ENCODE results near the gene GALK1.
"Not testable (repeated sequence)": the region's sequence is repeated elsewhere in the genome, so short reads cannot be mapped to it uniquely, and the experiment has no call there.

GALK1 gene

DNA sequence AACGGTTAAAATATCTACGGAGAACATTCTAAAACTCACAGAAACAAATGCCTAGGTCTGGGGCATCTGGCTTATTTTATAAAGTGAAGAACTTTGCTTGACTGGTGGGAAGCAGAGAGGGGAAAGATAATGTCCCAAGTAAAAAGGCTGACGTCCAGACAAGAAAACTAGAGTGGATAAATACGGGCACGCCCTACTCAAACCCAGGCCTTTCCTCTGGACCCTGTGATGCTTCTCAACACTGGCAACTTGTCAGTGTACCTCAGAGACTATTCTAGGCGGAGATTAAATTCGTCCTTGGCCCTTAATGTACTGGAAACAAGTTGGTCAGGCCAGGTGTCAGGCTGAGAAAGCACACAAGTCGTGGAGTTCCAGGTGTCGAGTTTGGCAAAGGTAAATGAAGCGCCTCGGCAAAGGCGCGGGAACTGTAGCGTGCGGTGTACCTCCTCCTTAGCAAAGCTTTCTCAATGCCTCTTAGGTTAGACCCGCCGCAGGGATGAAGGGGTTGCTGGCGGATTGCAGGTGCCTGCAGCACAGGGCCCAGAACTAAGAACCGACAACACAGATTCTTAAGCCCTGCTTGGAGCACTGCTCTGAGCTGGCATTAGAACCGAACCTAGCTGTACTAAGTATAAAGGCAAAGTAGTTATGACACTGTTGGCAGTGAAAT lies 18.9 kb upstream of the GALK1 start:
- DNase-seq = peak; percentile 55

- DNase-seq = peak; percentile 88
Measured at GRCh38 chr17:75783069-75783783, 18.2 kb upstream of the GALK1 start.

DNA sequence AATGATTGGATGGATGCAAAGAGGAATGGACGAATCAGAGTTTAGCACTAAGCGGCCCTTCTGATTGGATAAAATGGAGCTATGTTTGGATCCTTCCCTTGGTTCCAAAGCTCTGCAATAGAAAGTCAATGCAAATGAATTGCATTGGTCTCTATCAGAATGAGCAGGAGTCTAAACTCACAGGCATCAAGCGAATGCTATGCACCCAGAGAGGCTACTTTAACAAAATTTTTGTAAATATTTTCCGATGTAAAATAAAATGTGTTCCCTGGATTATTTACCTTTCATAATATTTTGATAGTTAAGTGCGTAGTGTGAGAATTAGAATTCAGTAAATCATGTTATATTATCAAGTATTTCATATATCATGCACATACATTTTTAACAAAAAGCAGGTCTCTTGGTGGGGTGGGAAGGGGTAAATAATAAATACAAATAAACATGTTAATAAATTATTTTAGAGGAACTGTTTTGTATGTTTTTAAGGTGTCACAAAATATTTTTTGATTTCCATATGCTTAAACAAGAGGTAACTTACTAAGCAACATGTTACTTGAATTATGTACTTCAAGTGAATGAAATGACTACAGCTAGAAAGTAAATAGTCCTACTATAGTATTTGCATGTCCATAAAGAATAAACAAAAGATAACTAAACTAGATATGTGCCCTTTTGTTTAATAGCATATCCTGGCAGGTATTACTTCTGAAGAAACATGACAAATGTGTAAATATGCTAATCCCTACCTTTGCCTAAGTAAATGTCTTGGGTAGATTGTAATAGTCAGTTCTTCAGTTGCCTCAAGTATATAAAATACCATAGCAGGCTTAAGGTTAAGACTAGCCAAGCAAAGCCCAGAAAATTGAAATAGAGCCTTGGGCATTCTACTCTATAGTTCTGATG lies 15.2 kb upstream of the GALK1 start:
- DNase-seq = no peak

DNA sequence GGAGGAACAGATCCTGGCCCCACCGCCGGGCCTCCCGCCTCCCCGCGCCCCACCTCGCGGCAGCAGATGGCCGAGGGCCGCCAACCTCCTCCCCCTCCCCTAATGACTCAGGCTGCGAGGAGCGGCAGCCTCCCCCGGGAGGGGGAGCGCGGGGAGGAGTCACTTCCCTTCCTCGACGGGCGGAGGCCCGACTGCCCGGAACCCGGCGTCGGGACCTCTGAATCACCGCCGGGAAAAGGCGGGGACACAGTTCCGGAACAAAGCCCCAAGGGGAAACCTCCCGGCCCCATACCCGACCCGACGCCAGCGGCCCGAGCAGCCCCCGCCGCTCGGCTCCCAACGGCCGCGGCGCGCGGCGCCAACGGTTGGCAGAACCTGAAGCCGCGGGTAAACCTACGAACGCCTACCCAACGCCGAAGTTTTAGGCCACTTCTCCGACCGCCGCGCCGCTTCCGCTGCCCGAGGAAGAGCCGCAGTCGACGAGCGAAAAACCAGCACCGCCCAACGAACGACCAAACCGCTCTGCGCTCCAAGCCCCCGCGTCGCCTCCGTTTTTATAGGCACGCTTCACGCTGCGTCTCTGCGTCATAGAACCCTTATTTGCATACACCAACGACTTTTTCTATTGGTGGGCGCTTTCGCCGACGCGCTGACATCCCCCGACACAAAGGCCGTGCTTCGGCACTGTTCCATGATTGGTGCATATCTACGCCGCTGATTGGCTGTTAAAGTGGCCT lies 14.4 kb upstream of the GALK1 start:
- peak; percentile 98 for DNase-seq

- DNase-seq = no peak
Measured at GRCh38 chr17:75778861-75779249, 13.9 kb upstream of the GALK1 start.

DNA sequence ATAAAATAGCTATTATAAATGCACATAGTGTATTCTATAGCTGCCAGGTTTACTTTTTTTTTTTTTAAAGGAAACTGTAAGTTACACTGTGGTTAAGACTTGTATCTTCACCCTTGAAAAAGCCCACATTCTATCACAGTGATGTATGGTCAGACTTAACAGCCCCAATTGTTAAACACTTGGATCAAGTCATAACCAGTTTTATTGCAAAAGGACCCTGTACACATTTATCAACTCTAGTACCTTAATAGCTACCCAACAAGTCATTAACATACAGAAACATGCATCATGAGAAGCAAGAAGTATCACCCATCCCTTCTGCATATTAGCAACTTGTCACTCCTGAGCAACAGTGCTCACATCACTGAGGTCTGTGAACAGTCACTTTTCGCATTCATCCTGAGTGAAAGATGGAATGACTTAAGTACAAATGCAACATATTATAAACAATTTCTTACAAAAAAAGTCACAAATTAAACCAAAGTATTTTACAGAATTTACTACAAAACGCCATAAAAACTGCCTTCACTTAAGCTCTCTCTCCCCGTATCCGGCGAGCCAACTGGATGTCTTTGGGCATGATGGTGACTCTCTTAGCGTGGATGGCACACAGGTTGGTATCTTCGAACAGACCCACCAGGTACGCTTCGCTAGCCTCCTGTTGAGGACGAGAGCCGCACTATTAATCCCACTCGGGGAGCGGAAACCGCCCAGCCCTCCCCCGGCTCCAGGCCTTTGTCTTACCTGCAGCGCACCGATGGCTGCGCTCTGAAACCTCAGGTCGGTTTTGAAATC lies 13.3 kb upstream of the GALK1 start:
- DNase-seq = not testable (repeated sequence)

- no peak for DNase-seq
Measured at GRCh38 chr17:75777296-75777922, 12.4 kb upstream of the GALK1 start.

DNA sequence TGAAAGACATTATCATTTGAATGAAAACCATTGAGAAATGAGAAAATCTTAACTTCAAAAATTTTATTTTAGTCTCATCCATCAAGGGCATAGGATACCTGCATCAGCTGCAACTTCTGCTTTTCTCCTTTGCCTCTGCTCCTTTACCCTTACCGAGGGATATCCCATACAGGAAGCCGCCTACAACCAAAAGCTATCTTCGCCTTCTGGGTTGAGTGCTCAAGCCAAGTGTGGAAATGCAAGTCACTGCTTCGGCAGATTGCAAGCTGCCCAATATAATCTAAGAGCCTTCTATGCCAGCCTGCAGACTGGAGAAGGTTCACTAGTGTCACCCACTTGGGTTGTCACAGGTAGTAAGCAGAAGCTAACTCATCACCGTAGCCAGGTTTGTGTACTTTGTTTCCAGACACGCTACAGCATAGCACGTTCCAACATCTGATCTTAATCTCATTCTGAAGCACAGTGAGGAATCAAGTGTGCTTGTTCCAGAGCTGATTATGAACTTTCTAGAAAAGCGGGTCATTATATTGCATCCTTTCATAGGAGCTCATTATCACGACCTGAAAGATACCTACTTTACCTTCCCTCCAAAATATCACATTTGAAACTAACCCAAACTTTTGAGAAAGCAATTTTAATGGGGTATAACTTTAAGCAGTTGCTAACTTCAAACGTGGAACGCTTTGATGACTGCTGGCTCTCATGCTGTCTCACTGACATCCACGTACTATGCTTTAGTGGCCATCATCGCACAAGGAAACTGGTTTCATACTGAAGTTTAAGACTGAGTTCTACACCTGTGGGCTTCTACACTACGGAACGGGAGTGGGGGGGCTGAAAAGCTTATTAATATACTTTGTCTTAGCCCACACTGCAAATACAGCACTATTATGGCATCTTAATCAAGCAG lies 11.6 kb upstream of the GALK1 start:
- peak; percentile 59 for DNase-seq

DNA sequence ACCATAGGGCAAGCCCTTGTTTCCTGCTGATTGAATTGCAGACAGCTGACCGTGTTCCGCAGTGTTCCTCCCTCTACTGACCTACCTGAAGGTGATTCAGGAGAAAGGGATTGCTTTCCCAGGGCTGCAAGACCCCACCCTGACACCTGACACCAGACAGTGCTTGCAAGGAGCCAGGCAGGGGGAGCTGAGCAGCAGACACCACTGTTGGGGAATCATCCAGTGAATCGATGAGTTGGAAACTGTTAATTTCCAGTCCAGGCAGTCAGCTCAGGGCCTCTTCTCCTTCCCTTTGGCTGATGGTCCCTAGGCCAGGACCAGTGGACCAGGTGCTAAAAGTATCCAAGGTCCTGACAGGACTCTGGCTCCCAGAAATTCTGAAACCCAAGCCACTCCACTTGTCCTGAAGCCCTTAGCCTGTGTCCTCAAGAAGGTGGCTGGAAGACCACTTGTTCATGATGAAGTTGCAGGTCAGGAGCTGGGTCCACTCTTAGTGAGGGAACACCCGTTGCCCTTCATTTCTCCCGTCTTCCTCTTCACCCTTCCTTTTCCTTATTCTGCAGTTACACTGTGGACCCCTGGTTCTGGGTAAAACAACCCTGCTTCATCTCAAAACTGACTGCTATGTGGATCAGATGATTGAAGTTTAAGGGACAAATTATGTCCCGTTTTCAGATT lies 10.1 kb upstream of the GALK1 start:
- no peak for DNase-seq

DNA sequence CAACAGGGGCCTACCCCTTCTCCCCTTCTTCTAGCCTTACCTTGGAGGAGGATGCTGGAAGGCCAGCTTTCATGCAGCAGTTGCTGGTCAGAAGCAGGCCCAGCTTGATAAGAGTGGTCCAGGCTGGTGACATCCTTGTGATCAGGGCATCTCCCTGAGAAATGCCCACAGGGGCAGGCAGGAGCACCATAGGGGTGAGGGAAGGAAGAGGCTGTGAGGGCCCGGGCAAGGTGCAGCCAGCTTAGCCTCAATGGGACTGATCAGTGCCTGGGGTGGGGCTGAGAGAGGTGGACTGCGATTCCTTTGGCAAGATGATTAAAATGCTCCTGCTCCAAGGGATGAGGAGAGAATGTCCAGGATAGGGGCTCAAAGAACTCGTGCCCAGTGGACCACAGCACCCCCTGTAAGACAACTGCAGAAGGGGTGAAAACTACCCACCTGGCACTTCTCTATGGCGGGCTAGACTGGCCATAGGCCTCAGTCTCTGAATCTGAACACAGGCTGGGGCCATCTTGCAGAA lies 9.5 kb upstream of the GALK1 start:
- DNase-seq = no peak

GRCh38 chr17:75773808-75774470 lies 8.9 kb upstream of the GALK1 start:
- DNase-seq = no peak

- DNase-seq = no peak
Measured at GRCh38 chr17:75773121-75773807, 8.3 kb upstream of the GALK1 start.

GRCh38 chr17:75771334-75772281 lies 6.6 kb upstream of the GALK1 start:
- DNase-seq = no peak

DNA sequence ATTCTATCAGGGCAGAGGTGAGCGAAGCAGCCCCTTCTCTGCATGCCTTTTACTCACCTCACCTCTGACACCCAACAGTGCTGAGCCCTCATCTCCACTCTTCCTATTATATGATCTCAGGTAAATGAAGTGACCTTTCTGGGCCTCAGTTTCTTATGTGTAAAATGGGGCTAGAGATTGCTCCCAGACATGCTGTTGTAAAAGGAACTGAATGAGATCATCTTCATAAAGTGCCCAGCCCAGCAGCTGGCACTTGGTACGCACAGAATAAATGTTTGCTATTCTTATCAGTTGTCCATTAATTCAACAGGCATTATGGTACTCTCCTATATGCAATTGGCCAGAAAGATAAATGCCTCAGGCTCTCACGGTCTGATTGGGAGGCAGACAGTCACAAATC lies 4.5 kb upstream of the GALK1 start:
- no peak for DNase-seq

DNA sequence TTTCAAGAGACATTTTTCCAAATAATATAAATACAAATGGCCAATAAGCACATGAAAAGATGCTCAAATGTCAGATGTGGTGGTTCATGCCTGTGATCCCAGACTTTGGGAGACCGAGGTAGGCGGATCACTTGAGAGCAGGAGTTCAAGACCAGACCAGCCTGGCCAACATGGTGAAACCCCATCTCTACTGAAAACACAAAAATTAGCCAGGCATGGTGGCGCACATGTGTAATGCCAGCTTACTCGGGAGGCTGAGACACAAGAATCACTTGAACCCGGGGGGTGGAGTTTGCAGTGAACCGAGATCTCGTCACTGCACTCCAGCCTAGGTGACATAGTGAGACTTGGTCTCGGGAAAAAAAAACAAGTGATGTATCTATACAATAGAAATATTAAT lies 2.9 kb upstream of the GALK1 start:
- DNase-seq = no peak

GRCh38 chr17:75765981-75766380 lies 989 bp upstream of the GALK1 start:
- no peak for DNase-seq

DNA sequence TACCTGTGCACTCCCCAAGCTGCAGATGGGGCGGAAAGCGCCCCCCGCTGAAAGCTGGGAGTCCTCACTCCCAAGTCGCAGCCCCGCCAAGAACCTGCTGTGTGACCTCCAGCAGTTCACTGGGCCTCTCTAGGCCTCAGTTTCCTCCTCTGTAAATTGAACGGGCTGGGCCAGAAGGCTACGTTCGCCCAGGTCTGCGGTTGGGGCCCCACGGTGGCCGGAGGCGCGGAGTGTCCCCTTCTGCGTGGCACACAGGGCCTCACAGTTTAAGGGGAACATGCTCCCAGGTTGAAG lies 628 bp downstream of the GALK1 start:
- no peak for DNase-seq
